HTERT RPE-1 (cell line): ENCODE data around the gene CNN2.

ENCODE experiments used
- in situ Hi-C: fragments of 300-500 bp; cut with MboI; formaldehyde crosslinking; loops from 4 replicates; pipeline ENCODE4 v1.14.3; 2020; ENCODE audit warnings: low sequenced_read_pairs

The CNN2 gene

DNA sequence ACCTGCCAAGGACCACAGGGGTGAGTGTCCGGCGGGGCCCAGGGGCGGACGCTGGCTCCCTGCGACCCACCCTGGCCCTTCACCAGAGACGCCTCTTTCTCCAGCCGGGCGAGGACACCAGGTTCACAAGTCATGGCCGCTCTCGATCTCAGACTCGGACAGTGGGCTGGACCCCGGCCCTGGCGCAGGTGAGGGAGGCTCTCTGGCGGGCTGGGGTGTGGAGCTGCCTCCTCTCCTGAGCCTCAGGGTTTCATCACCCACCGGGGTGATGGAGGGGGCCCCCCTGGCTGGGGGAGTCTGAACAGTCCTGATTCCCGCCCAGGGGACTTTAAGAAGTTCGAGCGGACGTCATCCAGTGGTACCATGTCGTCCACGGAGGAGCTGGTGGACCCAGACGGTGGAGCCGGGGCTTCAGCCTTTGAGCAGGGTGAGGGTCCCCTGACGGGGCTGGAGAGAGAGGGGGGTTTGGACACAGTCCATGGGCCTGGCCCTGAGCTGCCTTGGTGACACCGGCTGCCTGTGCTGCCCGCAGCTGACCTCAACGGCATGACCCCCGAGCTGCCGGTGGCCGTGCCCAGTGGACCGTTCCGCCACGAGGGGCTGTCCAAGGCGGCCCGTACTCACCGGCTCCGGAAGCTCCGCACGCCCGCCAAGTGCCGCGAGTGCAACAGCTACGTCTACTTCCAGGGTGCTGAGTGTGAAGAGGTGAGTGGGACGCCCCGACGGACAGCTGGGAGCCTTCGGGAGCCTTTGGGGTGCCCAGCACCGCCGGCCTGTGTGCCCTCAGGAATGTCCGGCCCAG is 54.2 kb downstream of the CNN2 start:
- in situ Hi-C loops, result no loop called here

DNA sequence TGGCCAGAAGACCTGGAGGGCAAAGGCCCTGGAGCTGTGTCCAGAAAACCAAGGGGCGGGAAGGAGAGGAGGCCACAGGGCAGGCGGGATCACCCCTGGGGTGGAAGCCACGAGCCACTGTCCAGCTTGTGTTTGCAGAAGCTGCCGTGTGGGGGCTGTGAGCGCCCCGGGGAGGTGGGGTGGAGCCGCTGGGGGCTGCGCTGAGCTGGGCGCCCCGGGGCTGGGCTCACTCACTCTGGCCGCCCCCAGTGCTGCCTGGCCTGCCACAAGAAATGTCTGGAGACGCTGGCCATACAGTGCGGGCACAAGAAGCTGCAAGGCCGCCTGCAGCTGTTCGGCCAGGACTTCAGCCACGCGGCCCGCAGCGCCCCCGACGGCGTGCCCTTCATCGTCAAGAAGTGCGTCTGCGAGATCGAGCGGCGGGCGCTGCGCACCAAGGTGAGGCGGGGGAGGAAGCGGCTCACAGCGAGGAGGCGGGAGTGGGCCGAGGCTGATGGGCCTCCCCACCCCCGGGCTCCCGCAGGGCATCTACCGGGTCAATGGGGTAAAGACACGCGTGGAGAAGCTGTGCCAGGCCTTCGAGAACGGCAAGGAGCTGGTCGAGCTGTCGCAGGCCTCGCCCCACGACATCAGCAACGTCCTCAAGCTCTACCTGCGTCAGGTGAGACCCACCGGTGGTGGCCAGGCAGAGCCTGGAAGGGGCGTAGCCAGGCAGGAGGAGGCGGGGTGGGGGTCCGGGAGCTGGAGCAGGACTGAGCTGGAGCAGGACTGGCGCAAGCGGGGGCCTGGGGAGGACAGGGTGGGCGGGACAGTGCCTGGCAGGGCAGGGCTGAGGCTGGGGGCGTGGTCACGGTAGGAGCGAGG is 55.1 kb downstream of the CNN2 start:
- in situ Hi-C loops, result no loop called here

DNA sequence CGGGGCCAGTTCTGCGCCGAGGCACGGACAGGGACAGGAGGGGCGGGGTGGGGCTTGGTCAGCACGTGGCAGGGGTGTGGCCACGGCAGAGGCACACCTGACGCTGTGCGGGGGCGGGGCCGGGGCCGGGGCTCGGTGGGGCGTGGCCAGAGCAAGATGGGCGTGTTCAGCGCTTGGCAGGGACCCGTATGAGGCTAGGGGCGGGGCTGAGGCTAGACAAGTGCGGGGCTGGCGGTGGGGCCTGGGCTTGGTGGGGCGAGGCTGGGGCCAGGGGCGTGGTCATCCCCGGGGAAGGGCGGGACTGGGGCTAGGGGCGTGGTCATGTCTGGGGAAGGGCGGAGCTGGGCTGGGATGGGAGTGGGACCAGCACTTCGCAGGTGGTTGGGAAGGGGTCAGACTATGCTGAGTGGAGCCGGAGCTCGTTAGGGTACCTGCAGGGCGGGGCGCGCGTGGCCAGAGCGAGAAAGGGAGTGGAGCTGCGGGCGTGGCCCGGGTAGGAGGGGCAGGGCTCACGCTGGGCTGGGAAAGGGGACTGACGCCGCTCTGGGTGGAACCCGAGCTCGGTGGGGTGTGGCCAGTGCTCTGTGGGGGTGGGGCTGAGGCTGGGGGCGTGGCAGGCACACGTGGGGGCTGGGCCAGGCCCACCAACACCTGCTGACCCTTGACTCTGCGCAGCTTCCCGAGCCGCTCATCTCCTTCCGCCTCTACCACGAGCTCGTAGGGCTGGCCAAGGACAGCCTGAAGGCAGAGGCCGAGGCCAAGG is 55.9 kb downstream of the CNN2 start:
- in situ Hi-C loops, result no loop called here

DNA sequence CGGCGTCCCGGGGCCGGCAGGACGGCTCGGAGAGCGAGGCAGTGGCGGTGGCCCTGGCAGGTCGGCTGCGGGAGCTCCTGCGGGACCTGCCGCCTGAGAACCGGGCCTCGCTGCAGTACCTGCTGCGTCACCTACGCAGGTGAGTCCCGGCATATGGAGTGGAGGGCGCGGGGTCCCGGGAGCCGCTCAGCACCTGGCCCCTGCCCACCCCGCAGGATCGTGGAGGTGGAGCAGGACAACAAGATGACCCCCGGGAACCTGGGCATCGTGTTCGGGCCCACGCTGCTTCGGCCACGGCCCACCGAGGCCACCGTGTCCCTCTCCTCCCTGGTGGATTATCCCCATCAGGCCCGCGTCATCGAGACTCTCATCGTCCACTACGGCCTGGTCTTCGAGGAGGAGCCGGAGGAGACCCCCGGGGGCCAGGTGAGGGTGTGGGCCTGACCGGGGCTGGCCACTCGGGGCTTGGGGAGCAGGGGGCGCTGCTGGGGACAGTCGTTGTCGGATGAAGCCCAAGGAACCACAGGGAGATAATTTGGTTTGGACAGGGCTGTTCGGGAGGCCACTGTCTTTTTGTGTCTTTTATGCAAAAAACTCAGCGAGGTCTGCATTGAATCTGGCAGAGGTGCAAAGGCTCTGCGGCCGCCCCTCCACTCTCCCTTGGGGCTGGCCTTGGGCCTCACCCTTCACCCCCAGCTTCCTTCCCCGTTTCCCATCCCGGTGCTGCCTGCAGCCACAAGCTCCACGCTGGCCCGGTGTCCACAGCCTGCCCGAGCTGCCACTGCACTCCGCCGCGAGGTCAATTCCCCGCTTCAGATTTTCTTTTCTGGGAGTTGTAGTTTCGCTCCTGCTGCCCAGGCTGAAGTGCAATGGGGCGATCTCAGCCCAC is 56.8 kb downstream of the CNN2 start:
- in situ Hi-C loops, result no loop called here

DNA sequence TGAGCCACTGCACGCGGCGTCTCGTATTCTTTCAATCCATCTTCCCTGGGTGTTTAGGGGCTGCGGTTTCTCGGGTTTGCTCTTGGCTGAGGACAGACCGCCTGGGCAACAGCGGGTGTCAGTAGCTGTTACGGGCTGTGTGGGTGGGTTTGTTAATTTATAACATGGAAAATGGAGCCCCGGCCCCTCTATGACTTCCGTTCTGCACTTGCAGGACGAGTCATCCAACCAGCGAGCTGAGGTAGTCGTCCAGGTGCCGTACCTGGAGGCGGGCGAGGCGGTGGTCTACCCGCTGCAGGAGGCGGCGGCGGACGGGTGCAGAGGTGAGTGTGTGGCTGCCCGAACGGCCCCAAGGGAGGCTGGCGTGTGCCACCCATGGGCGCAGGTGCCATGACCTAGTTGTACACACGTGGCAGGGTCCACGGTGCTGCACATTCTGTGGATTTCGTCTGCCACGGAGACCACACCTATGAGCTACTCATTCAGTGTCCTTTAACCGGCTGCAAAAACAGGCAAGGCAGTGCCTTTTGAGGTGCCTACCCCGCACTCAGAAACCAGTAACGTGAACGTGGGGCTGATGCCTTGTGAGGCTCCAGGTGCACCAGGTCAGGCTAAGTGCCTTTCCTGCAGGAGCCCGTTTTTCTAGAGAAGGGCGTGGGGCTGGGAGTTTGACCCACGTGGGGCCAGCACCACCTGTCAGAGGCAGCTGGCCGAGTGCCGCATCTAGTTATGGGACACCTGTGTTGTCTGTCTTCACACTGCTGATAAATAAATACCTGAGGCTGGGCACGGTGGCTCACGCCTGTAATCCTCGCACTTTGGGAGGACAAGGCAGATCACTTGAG is 57.8 kb downstream of the CNN2 start:
- in situ Hi-C loops, result no loop called here

DNA sequence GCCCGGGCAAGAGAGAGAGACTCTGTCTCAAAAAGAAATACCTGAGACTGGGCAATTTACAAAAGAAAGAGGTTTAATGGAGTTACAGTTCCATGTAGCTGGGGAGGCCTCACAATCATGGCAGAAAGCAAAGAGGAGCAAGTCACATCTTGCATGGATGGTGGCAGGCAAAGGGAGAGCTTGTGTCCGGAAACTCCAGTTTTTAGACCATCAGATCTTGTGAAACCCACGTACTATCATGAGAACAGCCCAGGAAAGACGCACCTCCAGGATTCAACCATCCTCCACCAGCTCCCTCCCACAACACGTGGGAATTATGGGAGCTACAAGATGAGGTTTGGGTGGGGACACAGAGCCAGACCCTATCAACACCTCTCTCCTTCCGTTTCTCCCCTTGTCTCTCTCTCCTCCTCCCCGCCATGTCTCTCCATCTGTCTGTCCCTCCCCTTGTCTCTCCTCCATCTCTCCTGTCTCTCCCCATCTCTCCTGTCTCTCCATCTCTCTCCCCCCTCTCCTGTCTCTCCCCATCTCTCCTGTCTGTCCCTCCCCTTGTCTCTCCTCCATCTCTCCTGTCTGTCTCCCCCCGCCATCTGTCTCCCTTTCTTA is 58.7 kb downstream of the CNN2 start:
- in situ Hi-C loops, result no loop called here

DNA sequence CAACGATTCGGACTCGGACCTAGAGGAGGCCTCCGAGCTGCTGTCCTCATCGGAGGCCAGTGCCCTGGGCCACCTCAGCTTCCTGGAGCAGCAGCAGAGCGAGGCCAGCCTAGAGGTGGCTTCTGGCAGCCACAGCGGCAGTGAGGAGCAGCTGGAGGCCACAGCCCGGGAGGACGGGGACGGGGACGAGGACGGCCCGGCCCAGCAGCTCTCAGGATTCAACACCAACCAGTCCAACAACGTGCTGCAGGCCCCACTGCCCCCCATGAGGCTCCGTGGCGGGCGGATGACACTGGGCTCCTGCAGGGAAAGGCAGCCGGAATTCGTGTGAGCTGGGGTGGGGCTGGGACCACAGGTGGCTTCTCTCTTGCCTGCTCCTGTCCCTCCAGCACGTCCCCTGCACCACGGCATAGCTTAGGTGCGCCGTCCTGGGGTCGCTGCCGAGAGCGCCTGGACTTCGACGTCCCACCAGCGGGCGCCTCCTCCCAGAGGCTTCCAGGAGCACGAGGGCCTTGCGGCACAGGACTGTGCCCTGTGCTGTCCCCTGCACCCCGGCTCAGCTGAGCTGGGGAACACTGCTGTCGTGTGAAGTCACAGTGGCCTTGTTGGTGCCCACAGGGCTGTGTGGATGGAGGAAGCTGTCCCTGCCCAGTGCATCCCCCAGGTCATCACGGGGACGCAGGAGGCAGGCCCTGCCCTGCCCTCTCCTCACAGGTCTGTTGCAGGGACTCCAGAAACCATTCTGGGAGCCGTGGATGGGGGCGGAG is 59.5 kb downstream of the CNN2 start:
- in situ Hi-C loops, result no loop called here

DNA sequence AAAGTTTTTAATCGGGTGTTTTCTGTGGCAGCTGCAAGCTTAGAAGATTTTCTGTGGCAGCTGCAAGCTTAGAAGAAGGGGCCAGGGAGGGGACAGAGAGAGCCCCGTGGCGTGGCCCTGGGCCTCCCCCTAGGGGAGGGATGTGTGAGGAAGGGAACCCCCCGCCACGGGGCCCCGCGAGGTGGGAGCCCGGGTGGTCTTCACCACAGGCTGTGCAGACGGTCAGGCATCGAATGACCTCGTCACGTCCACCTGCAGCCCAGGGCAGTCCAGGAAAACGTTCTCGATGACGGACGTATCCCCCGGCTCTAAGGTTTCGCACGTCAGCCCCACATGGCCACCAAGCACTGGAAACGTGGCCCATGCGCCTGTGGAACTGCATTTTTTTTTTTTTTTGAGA is 60.2 kb downstream of the CNN2 start:
- in situ Hi-C loops, result no loop called here

DNA sequence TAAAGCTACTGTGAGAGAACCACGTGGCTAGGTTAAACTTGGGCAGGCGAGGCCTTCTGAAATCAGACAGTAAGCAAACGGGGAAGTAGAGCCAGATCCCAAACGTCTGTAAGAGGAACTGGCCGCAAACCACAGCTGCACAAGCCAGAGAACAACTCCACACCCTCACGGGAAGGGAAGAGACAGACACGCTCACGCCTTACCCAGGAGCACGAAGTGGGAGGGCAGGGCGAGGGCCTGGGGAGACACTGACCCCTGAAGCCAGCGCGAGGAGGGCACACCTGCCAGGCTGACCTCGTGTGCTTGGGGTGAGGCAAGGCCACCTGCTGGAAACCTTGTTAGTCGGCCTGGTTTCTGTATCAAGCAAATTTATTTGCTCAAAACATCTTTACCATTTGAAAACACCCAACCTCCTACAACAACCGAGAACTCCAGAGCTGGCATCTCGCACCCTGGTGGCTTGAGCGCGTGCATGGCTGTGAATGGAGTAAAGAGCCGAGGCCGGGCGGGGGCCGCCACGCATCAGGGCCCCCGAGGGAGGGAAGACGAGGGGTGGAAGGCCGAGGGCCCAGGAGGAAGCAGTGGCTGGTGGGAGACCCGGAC is 61.5 kb downstream of the CNN2 start:
- in situ Hi-C loops, result no loop called here

DNA sequence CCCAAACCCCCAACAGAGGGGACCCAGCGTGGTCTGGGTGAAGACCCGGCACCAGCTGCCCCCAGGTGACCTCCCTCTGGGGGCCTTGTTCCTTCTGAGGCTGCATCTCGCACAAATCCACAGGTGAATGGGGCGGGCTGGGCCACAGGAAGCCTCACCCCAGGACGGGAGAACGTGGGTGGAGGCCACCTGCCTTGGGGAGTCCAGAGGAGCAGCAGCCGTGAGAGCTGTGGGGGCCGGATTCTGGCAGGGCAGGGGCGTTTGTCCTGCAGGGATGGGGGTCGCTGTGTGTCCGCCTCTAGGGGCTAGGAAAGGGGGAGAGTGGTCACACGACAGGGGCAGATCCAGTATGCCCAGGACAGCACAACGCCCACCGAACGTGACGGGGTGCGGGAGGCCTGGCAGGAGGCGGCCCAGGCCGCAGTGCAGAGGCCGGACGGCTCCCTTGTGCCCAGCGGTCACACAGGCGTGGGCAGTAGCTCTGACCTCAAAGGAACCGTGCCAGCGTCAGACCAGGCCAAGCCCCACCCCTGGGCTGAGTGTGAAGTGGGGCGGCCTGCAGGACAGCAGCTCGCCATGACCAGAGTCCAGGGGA is 62.1 kb downstream of the CNN2 start:
- in situ Hi-C loops, result no loop called here
